Endothelial cell of hepatic sinusoid (primary cell): Measurements from ENCODE around the gene PIK3R5.
"Not testable (repeated sequence)": the region's sequence is repeated elsewhere in the genome, so short reads cannot be mapped to it uniquely, and the experiment has no call there.

ENCODE experiments used
- in situ Hi-C: cut with HindIII; loops from 2 replicates; pipeline ENCODE4 v1.10.0; 2017; ENCODE audit warnings: low sequenced_read_pairs

The PIK3R5 gene

DNA sequence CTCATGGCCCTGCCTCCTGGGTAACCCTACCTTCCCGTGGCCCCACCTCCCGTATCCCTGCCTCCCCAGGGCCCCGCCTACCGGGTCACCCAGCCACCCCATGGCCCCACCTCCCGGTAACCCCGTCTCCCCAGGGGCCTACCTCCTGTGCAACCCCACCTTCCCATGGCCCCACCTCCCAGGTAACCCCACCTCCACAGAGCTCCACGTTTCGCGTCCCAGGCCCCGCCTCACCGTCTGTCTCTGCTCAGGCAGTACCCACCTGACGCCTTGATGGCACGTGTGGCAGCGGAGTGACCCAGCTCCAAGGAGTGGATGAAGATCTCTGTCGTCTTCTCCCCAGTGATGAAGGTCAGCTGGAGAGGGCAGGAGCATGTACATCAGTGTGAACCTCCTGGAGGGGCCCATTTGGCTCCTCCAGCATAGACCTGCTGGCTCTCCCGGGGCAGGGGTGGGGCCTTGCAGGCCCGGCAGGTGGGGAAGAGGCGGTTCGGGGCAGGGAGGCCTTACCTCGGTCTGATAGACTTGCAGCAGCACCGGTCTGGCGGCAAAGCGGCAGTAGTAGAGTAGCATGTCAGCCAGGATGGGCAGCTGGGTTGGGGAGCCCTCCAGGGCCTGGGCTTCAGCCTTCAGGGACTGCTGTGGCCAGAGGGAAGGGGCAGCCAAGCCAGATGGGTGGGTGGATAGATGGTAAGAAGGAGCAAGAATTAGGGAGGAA lies 79.4 kb downstream of the PIK3R5 start:
- in situ Hi-C loops: no loop called here

DNA sequence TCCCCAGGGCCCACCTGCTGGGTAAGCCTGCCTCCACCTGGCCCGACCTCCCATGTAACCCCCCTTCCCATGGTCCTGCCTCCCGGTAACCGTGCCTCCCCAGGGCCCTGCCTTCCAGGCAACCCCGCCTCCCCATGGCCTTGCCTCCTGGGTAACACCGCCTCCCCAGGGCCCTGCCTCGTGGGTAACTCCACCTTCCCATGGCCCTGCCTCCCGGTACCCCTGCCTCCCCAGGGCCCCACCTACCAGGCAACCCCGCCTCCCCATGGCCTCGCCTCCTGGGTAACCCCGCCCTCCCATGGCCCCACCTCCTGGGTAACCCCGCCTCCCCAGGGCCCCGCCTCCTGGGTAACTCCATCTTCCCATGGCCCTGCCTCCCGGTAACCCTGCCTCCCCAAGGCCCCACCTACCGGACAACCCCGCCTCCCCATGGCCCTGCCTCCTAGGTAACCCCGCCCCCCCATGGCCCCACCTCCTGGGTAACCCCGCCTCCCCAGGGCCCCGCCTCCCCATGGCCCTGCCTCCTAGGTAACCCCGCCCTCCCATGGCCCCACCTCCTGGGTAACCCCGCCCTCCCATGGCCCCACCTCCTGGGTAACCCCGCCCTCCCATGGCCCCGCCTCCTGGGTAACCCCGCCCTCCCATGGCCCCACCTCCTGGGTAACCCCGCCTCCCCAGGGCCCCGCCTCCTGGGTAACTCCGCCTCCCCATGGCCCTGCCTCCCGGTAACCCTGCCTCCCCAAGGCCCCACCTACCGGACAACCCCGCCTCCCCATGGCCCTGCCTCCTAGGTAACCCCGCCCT lies 80.1 kb downstream of the PIK3R5 start:
- in situ Hi-C loops: not testable (repeated sequence)

DNA sequence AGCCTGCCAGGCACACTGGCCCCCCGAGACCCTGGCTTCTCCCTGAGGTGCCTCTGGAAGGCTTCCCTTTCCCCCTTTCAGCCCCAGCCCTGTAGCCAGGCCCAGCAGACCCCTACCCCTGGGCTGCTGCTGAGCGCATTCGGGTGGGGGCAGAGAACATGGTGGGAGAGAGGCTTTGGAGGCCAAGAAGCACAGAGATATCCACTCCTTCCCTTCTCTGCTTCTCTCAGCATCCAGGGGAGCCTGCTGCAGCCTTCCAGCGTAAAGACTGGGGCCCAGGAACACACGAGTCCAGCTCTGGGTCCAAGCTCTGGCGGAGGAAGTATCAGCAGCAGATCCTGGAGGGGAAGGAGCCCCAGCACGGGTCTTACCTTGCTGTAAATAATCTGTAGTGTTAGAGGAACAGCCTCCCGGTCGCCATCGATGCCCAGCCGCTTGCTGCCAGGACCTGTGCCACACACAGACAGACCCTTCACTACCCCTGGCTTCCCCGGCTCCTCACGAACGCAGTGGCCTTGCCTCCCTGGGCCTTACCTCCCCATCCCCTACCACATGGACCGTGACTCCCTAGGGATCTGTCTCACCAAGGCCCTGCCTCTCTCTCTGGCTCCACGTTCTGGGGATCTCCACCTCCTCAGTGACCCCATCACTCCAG lies 81.0 kb downstream of the PIK3R5 start:
- in situ Hi-C loops: no loop called here

DNA sequence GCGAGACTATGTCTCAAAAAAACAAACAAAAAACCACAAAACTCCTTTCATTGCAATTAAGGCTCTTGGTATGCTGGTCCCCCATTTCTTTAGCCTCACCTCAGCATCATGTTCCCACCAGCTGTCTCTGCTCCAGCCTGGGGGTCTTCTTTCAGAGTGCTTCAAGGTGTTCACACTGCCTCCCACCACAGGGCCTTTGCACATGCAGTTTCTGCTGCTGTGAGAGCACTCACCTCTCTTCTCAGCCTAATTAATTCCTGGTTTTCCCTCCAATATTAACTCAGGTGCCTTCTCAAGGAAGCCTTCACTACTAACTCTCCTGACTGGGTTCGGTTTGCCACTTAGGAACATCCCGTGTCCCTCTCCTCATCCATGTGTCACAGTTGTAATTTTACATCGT lies 82.2 kb downstream of the PIK3R5 start:
- in situ Hi-C loops: no loop called here

DNA sequence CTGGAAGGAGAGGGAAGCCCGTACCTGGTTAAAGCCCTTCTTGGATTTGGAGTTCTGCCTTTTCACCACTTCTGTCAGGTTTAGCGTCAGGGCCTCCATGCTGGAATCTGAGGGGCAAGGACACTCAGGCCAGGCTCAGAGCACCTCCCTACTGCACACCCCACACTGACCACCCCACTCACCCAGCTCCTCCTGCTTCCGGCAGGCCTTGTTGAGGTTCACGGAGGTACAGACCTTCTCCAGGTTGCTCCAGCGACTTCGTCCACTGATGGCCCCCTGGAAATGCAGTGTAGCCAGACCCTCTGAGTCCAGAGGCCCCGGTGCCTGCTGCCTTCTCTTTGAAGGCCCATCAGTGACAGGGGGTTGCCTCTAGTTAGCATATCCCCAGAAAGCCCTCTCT lies 83.9 kb downstream of the PIK3R5 start:
- in situ Hi-C loops: no loop called here

DNA sequence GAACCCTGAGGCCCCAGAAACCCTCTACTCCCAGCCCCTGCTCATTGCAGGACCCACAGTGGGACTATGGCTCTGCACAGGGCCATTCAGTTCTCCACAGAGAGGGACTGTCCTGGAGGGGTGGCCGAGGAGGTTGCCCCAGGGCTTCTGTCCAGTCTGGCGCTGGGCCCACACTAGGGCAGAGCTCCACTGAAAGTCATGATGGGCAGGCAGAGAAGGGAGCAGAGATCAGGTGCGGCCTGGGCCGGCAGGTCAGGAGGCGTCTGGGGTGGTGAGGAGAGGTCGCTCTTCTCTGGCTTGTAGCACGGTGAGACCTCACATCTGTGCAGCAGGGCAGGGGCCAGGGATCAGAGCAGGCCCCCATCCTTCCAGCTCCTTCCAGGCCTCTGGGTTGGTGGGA lies 85.0 kb downstream of the PIK3R5 start:
- in situ Hi-C loops: no loop called here

DNA sequence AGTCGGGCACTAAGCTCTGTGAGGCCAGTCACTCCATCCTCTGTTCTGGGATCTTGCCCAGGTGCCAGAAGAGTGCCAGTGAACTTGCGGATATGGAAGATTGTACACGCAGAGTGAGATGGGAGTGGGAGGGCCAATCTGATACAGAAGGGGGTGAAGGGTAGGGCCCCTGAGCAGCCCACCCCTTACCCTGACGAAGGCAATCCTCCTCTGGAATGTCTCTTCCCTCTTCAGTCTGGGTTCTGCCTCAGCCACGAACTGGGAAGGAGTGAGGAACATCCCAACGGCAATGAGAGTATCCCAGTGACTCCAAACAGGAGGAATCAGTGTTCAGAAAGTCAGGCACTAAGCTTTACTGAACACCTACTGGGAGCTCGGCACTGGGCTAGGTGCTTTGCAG lies 86.1 kb downstream of the PIK3R5 start:
- in situ Hi-C loops: no loop called here

DNA sequence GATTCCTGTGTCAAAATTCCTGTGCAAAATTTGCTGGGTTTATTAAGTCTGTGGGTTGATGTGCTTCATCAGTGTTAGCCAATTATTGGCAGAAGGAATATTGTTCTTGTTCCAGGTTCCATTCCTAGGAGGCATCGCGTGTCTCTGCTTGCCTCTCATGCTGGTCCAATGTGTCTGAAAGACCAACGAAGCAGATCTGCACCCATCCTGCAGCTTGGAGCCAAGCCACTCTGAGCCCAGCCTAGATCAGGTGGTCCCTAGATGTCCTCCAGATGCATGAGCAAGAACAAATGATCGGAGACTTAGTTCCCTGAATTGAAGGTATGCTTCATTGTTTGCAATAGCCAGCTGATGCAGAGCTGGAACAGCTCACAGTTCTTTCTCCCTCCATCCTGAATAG lies 87.5 kb downstream of the PIK3R5 start:
- in situ Hi-C loops: no loop called here

DNA sequence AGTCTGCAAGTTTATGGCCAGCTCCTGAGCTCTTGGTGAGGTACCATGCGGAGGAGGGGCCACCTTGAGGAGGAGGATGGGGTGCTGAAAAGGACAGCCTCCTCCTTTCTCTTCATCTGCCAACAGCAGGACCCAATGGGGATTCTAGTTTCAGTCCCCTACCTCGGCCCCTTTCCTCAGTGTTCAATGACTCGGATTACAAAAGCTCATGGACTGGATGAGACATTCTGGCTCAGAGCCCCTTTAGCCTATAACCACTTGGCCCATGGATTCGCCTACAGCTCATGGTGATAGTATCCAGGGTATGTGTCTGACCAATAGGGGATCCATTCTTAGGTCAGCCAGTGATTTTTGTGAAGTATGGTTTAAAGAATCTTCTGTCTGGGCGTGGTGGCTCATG lies 89.5 kb downstream of the PIK3R5 start:
- in situ Hi-C loops: no loop called here

DNA sequence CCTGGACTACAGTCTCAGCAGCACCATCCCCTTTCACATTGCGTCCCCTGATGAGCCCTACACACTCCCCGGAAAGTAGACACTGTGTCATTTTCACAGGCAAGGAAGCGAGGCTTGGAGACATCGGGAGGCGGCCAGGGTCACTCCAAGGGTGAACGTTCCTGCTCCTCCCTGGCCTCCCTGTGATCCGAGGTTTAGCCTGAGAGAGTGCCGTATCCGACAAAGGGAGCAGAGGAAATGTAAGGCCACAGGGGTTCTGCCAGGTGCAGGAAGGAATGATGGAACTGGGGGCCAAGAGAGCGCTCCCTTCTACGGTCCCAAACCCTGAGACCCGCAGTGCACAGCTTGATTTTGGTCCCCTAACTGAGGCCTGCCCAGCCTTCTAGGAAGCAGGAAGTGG lies 90.1 kb downstream of the PIK3R5 start:
- in situ Hi-C loops: no loop called here

DNA sequence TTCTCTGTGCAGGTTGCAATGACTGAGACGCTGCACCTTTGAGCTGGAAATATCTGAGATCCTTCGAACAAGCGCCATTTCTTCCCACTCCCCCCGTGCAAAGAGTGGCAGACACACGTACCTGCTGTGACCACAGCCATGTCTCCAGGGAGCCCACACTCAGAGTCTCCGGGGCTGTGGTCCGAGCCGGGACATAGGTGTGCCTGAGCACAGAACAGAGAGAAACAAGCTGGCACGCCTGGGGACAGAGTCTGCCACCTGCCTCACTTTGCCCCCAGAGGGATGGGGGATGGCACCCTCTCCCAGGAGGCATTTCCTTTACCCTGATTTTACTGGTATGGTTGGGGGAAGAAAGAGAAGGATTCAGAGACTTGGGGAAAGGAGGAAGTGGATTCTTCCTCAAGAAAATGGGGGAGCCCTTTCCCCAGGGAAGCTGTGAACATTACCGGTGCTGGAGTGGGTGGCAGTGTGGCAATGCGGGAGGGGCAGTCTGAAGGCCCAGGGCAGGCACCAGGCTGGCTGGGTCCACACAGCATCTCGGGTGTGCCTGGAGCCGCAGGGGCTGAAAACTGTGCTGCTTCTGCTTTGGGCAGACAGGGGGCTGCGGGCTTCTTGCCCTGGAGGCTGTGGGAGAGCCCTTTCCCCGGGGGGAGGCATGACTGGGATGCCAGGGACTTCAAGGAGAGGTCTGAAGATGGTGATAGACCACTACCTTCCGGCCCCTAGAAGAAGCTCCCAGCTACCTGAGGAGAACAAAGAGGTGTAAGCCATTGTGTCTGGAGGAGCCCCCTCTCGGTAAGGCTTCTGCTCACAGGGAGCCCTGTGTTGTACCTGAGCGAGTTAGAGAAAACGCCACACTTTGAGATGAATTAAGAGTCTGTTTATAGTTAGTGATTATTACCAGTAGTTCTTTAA lies 91.4 kb downstream of the PIK3R5 start:
- in situ Hi-C loops: no loop called here

DNA sequence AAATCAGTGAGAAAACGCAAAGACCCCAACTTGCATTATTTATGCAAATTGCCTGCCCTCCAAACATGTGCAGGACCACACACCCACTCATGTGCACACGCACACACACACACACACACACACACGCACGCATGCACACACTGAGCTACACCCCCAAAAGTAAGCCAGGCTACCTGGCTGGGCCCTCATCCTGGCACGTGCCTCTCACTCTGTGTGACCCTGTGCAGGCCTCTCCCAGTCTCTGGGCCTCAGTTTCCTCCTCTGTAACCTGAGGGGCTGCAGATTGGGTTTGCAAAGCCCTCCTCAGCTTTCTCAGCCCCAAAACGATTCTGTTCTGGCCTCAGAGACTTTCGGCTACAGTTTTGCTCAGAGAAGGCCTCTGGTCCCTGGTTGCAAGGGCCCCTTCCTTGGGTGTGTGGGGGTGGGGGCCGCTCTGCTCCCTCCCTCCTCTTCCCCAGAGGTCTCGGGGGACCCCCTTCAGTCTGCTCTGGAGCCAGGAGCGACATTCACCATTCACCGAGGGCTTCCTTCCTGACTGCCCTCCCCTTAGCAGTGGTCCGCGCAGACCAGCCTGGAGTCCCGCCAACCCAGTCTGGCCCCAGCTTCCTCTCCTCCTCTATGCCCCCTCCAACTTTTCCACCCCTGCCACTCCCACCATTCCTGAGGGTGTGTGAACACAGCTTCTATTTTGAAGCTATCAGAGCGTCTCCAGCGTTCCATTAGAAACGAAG lies 92.6 kb downstream of the PIK3R5 start:
- in situ Hi-C loops: no loop called here

DNA sequence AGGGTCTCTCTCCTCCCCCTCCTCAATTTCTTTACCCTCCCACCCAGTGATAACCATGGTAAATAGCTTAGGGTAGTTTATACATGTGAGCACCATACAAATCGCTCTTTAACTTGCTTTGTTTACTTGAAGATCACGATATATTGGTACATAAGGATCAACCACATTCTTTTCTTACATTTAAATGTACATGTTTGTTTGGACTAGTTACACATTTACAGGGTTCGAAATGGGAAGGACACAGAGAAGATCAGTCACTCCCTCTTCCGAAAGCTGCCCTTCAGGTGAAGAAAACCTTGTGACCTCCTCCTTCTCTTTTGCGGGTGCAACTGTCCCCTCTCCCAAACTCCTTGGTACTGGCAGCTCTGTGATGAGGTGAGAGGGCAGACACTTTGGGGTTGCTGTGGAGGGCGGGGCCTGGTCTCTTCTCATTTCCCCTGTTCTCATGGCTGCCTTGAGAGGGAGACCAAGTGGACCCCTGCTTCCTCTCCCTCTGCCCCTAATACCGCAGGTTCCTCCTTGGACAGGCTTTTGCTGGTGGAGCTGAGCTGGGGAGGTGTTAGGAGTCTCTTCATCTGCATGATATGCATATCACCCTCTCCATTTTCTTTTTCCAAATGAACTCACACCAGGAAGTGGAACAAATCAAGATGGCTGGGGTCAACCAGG lies 93.3 kb downstream of the PIK3R5 start:
- in situ Hi-C loops: no loop called here

DNA sequence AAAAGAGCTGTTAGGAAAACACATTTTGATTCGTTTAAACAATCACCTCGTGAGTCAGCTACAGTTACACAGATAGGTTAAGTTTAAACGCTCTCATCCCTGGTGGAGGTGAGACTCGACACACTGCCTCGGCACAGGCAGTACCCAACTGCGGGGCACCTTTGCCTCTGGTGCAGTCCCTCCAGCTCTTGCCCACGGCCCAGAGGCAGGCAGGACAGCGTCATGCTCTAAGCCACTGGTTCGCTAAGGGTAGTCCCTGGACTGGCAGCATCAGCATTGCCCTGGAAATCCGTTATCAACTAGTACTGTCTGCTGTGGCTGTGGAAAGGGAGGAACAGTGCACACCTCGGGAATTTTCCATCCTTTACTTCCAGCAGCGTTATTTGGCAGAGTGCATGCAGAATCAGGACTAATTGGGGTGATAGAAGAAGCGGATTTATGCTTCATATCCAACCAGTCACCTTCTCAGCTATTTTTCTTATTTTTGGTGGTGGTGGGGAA lies 94.4 kb downstream of the PIK3R5 start:
- in situ Hi-C loops: no loop called here

DNA sequence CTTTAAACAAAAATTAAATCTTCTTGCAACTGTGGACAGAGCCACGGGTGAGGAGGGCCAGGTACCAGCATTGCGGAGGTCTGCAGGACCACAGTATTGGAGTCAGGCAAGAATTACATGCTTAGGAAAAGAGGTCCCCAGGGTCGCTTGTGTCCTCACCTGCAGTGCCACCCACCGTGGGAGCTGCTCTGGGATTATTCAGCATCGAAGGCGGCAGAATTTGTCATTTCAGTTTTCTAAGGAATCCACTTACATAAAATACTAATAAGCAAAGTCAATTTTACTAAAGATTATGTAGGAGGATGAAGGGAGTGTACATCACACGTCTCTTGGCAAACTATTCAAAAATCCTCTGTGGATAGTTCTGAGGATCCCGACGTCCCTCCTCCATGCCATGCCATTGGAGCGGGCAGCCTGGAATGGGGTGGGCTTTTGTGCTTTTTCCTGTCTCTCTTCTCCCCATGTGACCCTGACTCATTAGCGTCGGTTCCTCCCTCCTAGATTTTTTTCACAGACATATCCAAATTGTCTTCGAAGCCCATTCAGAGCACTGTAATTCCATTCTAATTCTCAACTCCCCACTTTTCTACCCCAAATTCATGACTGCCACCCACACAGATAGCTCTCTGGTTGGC lies 95.0 kb downstream of the PIK3R5 start:
- in situ Hi-C loops: no loop called here

DNA sequence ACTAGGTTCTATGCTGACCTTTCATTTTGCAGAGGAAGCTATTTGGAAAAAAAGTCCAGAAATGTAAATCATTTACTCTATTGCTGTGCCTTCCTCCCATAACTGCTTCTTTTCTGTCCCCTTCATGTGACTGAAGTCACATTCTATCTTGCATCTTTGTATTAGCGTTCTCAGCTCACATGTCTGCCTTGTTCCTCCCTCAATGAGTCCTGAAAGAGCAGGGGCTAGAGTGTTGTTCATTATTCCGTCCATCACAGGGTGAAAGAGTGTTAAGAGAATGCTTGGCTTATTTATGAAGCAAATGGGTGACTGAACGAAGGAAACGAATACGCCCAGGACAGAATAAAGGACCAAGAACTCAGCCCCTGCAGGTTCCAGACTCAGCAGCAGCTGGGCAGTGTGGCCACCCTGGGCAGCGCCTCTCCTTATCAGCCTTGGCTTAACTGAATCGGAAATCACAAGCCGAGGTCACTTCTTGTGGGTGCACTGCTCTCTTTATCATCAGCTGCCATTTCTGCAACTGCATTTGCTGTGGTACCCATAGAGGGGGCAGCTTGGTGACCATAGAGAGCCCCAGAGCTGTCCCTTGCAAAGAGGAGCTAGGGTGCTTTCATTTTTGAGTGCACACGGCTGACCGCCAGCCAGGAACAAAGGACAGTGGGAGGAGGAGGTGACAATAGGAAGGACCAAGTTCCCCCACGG lies 96.2 kb downstream of the PIK3R5 start:
- in situ Hi-C loops: no loop called here

DNA sequence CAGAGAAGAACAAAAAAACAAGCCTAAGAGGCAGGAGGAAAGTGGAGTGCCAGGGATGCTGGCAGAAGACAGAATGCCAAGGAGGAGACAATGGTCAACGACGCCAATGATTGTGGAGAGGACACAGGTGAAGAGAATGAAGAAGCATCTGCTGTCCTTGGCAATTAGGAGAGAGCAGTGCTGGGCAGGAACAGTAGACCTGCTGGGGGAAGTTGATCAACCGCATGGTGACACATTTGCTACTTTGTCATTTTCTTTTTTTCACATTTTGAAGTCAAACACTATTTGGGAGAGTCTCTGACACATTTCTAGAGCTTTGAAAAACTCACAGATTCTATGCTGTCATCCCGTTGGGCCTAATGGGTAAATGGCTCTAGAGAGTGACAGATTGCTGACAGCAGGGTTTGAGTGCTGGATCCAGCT lies 97.0 kb downstream of the PIK3R5 start:
- in situ Hi-C loops: no loop called here

DNA sequence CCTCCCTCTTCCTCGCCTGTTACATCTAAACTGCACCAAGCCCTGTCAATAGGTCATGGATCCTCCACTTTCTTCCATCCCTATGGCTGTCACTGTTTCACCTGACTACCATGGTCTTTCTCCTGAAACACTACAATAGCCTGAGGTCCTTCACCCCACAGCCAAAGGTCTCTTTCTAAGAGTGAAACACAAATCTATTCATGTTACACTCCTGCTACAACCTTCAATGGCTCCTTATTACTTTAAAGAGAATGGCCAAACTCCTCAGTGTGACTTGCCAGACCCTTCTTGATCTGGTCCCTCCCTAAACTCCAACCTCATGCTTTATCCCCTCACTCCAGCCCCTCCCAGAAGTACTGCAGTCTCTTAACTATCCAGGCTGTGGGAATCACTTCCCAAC lies 97.4 kb downstream of the PIK3R5 start:
- in situ Hi-C loops: no loop called here
